H9 (cell line): Measurements from ENCODE around the gene KIF7. TPM values are rescaled to one million over a fixed set of nuclear protein-coding genes. Genes with fewer than 3 reads are reported as not detected.

Experiments used
- DNase-seq: peaks from one replicate; pipeline ENCODE4 v3.0.0-alpha.2; 2017
- H2AFZ ChIP-seq: one replicate; pipeline ENCODE4 v1.6.1; 2013; ENCODE audit warnings: mild to moderate bottlenecking, low read length, control low read depth, moderate library complexity
- H2AK5ac ChIP-seq: 2 replicates; pipeline ENCODE4 v1.6.1; 2013; ENCODE audit warnings: low read length, control low read depth, mixed read lengths; ENCODE audit not compliant: insufficient read length
- H2BK120ac ChIP-seq: one replicate; pipeline ENCODE4 v1.6.1; 2013; ENCODE audit warnings: low read depth, mild to moderate bottlenecking, low read length, control low read depth, inconsistent platforms; ENCODE audit not compliant: poor library complexity, severe bottlenecking
- H2BK12ac ChIP-seq: 2 replicates; pipeline ENCODE4 v1.6.1; 2013; ENCODE audit warnings: low read length, control low read depth, mixed read lengths, low read depth; ENCODE audit not compliant: insufficient read length
- H2BK15ac ChIP-seq: 2 replicates; pipeline ENCODE4 v1.6.1; 2013; ENCODE audit warnings: low read depth, low read length, control low read depth
- H2BK20ac ChIP-seq: one replicate; pipeline ENCODE4 v1.6.1; 2013; ENCODE audit warnings: low read depth, mild to moderate bottlenecking, low read length, control low read depth, inconsistent platforms; ENCODE audit not compliant: poor library complexity, severe bottlenecking
- H2BK5ac ChIP-seq: 2 replicates; pipeline ENCODE4 v1.6.1; 2013; ENCODE audit warnings: low read length, control low read depth, mixed read lengths; ENCODE audit not compliant: insufficient read length
- H3K14ac ChIP-seq: 2 replicates; pipeline ENCODE4 v1.6.1; 2013; ENCODE audit warnings: low read length, control low read depth; ENCODE audit not compliant: insufficient read depth
- H3K18ac ChIP-seq: 2 replicates; pipeline ENCODE4 v1.6.1; 2013; ENCODE audit warnings: low read depth, mild to moderate bottlenecking, mixed read lengths, low read length, control low read depth; ENCODE audit not compliant: insufficient read length
- H3K23ac ChIP-seq: 2 replicates; pipeline ENCODE4 v1.6.1; 2013; ENCODE audit warnings: low read length, control low read depth, mixed read lengths, low read depth; ENCODE audit not compliant: insufficient read length
- H3K23me2 ChIP-seq: 2 replicates; pipeline ENCODE4 v1.6.1; 2013; ENCODE audit warnings: low read depth, mild to moderate bottlenecking, mixed read lengths, low read length, control low read depth; ENCODE audit not compliant: insufficient read length, poor library complexity, severe bottlenecking
- H3K27ac ChIP-seq: 2 replicates; pipeline ENCODE4 v1.5.1; 2013; ENCODE audit warnings: low read length, control low read depth, mixed read lengths, low read depth; ENCODE audit not compliant: insufficient read length
- H3K27me3 ChIP-seq: 2 replicates; pipeline ENCODE4 v1.6.1; 2013; ENCODE audit warnings: low read length, control low read depth, inconsistent platforms; ENCODE audit not compliant: insufficient read depth
- H3K4ac ChIP-seq: 2 replicates; pipeline ENCODE4 v1.6.1; 2013; ENCODE audit warnings: low read depth, mild to moderate bottlenecking, control low read depth, inconsistent platforms, low read length, moderate library complexity
- H3K4me1 ChIP-seq: 2 replicates; pipeline ENCODE4 v1.6.1; 2013; ENCODE audit warnings: low read length, control low read depth, inconsistent platforms; ENCODE audit not compliant: insufficient read depth
- H3K4me2 ChIP-seq: 2 replicates; pipeline ENCODE4 v1.6.1; 2013; ENCODE audit warnings: low read length, control low read depth, mixed read lengths; ENCODE audit not compliant: insufficient read length, insufficient read depth
- H3K56ac ChIP-seq: 2 replicates; pipeline ENCODE4 v1.6.1; 2013; ENCODE audit warnings: low read depth, mild to moderate bottlenecking, mixed read lengths, low read length, control low read depth; ENCODE audit not compliant: insufficient read length
- H3K79me1 ChIP-seq: 2 replicates; pipeline ENCODE4 v1.6.1; 2013; ENCODE audit warnings: low read depth, mild to moderate bottlenecking, moderate library complexity, low read length, control low read depth, inconsistent platforms; ENCODE audit not compliant: insufficient read depth, poor library complexity, severe bottlenecking
- H3K79me2 ChIP-seq: 2 replicates; pipeline ENCODE4 v1.6.1; 2013; ENCODE audit warnings: low read length, control low read depth, inconsistent platforms; ENCODE audit not compliant: insufficient read depth
- H3K9ac ChIP-seq: 2 replicates; pipeline ENCODE4 v1.6.1; 2013; ENCODE audit warnings: low read length, control low read depth, mixed read lengths; ENCODE audit not compliant: insufficient read length; ENCODE audit errors: extremely low read depth
- H3K9me3 ChIP-seq: one replicate; pipeline ENCODE4 v1.6.1; 2013; ENCODE audit warnings: low read depth, low read length, inconsistent platforms; ENCODE audit not compliant: control insufficient read depth
- H3T11ph ChIP-seq: one replicate; pipeline ENCODE4 v1.6.1; 2013; ENCODE audit warnings: mild to moderate bottlenecking, low read length, control low read depth, inconsistent platforms
- H4K20me1 ChIP-seq: one replicate; pipeline ENCODE4 v1.6.1; 2013; ENCODE audit not compliant: control insufficient read depth, insufficient read length, insufficient read depth
- H4K5ac ChIP-seq: 2 replicates; pipeline ENCODE4 v1.6.1; 2013; ENCODE audit warnings: low read depth, mild to moderate bottlenecking, mixed read lengths, low read length, control low read depth; ENCODE audit not compliant: insufficient read length
- H4K8ac ChIP-seq: replicated peaks from 2 replicates; pipeline ENCODE4 v1.6.1; 2013; ENCODE audit warnings: low read length, control low read depth, mixed read lengths, low read depth; ENCODE audit not compliant: insufficient read length
- H4K91ac ChIP-seq: 2 replicates; pipeline ENCODE4 v1.6.1; 2013; ENCODE audit warnings: low read depth, mild to moderate bottlenecking, moderate library complexity, mixed read lengths, low read length, control low read depth; ENCODE audit not compliant: insufficient read length
- H3K27ac Mint-ChIP-seq, 3 experiments: 2 replicates in 2 of 3; 3 replicates in 1 of 3; pipeline ENCODE4 v1.8.0; 2020 to 2021; ENCODE audit warnings: mixed read lengths in 3 of 3, mild to moderate bottlenecking in 1 of 3, moderate library complexity in 1 of 3
- H3K27me3 Mint-ChIP-seq: 2 replicates; pipeline ENCODE4 v1.8.0; 2021; ENCODE audit warnings: low read depth, mild to moderate bottlenecking, moderate library complexity, mixed read lengths
- H3K36me3 Mint-ChIP-seq, 3 experiments: 2 replicates in 2 of 3; 3 replicates in 1 of 3; pipeline ENCODE4 v1.8.0; 2020 to 2021; ENCODE audit warnings: low read depth in 3 of 3, mixed read lengths in 3 of 3; ENCODE audit not compliant: insufficient read depth in 1 of 3
- H3K4me1 Mint-ChIP-seq, 2 experiments: 2 replicates each; pipeline ENCODE4 v1.8.0; 2020; ENCODE audit warnings: mixed read lengths in 2 of 2
- H3K4me3 Mint-ChIP-seq, 2 experiments: 2 replicates in 1 of 2; 3 replicates in 1 of 2; pipeline ENCODE4 v1.8.0; 2020 to 2021; ENCODE audit warnings: mild to moderate bottlenecking in 2 of 2, mixed read lengths in 2 of 2, moderate library complexity in 1 of 2
- H3K9me3 Mint-ChIP-seq, 2 experiments: 2 replicates in 1 of 2; 3 replicates in 1 of 2; pipeline ENCODE4 v1.8.0; 2020; ENCODE audit warnings: mild to moderate bottlenecking in 2 of 2, mixed read lengths in 2 of 2, moderate library complexity in 1 of 2
- CTCF ChIP-seq: fragments of 200-600 bp; sonication (generic); conservative IDR thresholded peaks from 3 replicates; pipeline ENCODE4 v1.8.0; 2021; ENCODE audit warnings: antibody characterized with exemption, mild to moderate bottlenecking
- WGBS: extraction: QIAGEN DNeasy Blood & Tissue Kit; methylation state at CpG from one replicate; pipeline ENCODE4 v1.1.7; 2013; ENCODE audit warnings: missing lambda C conversion rate, low lambda C conversion rate, mixed read lengths; ENCODE audit not compliant: insufficient read length; ENCODE audit errors: extremely low coverage; 5-methylcytosine and 5-hydroxymethylcytosine counted together
- total RNA-seq: library from RNA; stranded (reverse); gene quantifications from 2 replicates; pipeline ENCODE4 v1.2.1, GENCODE V29; 2021

Gene KIF7
- total RNA-seq, 1 experiment from 2014 or later, result 22.0 TPM

DNA sequence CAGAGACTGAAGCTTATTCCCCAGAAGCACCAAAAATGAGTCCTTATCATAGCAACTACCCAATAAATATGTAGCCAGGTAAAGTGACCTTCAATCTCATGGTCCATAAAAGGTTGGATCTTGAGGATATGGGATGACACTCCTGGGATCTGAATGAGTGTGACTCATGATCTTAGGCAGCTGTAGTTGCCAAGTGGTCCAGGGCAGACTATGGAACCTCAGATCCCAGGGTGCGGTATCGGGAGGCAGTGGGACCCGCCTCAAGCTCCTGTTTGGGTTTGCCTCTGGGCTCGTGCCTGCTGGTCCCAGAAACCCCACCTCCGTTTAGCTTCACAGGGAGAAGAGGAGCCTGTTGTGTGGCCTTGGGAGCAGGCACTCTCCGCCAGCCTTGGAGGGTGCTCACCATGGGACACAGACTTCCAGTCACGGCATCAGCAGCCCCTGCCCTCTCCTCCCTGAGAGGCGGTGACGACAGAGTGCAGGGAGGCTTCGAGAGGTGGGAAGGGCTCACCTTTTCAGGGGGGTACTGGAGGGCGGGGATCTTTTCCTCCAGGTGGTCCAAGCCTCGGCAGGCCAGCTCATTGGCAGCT, 15.8 kb upstream of the KIF7 start:
- Mint-ChIP-seq H3K4me1 (peaks cover 4 to 14% of the 10 kb centered on the region in 2 experiments; a peak in 3 of 4 replicates), H3K36me3 (no peaks in the 10 kb centered on the region; a peak in 1 of 7 replicates), H3K27me3 (peaks cover 30% of the 10 kb centered on the region), H3K27ac (no peak overlapping the region), H3K4me3 (no peak overlapping the region), H3K9me3 (no peaks in the 10 kb centered on the region)
- Histone ChIP-seq H4K91ac (no peak overlapping the region), H3K27me3 (no peaks in the 10 kb centered on the region), H3K27ac (no peak overlapping the region), H3K4ac (no peak overlapping the region), H3K56ac (no peak overlapping the region), H3K14ac (no peak overlapping the region), H2BK5ac (no peak overlapping the region), H3K23ac (no peak overlapping the region), H2AFZ (no peak overlapping the region), H2AK5ac (no peak overlapping the region), H3K79me1 (no peaks in the 10 kb centered on the region), H3K9me3 (no peaks in the 10 kb centered on the region), H4K5ac (no peak overlapping the region), H4K20me1 (no peaks in the 10 kb centered on the region), H3K23me2 (no peaks in the 10 kb centered on the region), H2BK15ac (no peak overlapping the region), H3K79me2 (no peaks in the 10 kb centered on the region), H3K9ac (no peak overlapping the region), H2BK20ac (no peak overlapping the region), H2BK12ac (no peak overlapping the region), H3K4me1 (no peaks in the 10 kb centered on the region), H4K8ac (no peak overlapping the region), H3T11ph (no peak overlapping the region), H3K4me2 (no peak overlapping the region), H2BK120ac (no peak overlapping the region), H3K18ac (no peak overlapping the region)
- no peak for TF ChIP-seq CTCF
- no peak for DNase-seq
- WGBS, result no CpG with 5 or more reads among the region's 12 CpGs
